ENCODE results near the gene TMEM151A.
"Not testable (repeated sequence)": the region's sequence is repeated elsewhere in the genome, so short reads cannot be mapped to it uniquely, and the experiment has no call there.

Gene TMEM151A

GRCh38 chr11:66267379-66268243 is 24.1 kb upstream of the TMEM151A start:
- DNase-seq (ENCODE audit: low spot score), result peak; percentile 93

- peak; percentile 100 for DNase-seq (ENCODE audit: low spot score)
These were observed 23.3 kb upstream of the TMEM151A start, which contains the start of gene RAB1B for GRCh38 chr11:66268244-66268951. RAB1B (plus strand) TSS chr11:66268639; CDS start chr11:66268680, 41 bp downstream.

- DNase-seq (ENCODE audit: low spot score), result no peak
These were observed 22.5 kb upstream of the TMEM151A start for GRCh38 chr11:66268952-66269905.

- no peak for DNase-seq (ENCODE audit: low spot score)
These were observed 19.9 kb upstream of the TMEM151A start for GRCh38 chr11:66271816-66272215.

GRCh38 chr11:66272596-66272995 is 19.1 kb upstream of the TMEM151A start:
- no peak for DNase-seq (ENCODE audit: low spot score)

GRCh38 chr11:66274219-66274618 is 17.5 kb upstream of the TMEM151A start:
- no peak for DNase-seq (ENCODE audit: low spot score)

- no peak for DNase-seq (ENCODE audit: low spot score)
These were observed 16.3 kb upstream of the TMEM151A start for GRCh38 chr11:66275396-66275795.

GRCh38 chr11:66275984-66276612 is 15.6 kb upstream of the TMEM151A start:
- DNase-seq (ENCODE audit: low spot score), result no peak

- DNase-seq (ENCODE audit: low spot score), result not testable (repeated sequence)
These were observed 15.1 kb upstream of the TMEM151A start for GRCh38 chr11:66276619-66277018.

- DNase-seq (ENCODE audit: low spot score), result not testable (repeated sequence)
These were observed 14.6 kb upstream of the TMEM151A start for GRCh38 chr11:66277064-66277463.

- DNase-seq (ENCODE audit: low spot score), result peak; percentile 77
These were observed 14.0 kb upstream of the TMEM151A start, which contains the start of gene CNIH2 for GRCh38 chr11:66277471-66278362. CNIH2 (plus strand) TSS chr11:66278175; CDS start chr11:66278457, 282 bp downstream.

GRCh38 chr11:66278363-66279091 is 13.2 kb upstream of the TMEM151A start:
- no peak for DNase-seq (ENCODE audit: low spot score)

- DNase-seq (ENCODE audit: low spot score), result no peak
These were observed 12.5 kb upstream of the TMEM151A start for GRCh38 chr11:66279092-66279734.

- DNase-seq (ENCODE audit: low spot score), result no peak
These were observed 11.3 kb upstream of the TMEM151A start for GRCh38 chr11:66280428-66280827.

GRCh38 chr11:66281001-66281400 is 10.7 kb upstream of the TMEM151A start:
- DNase-seq (ENCODE audit: low spot score), result no peak

GRCh38 chr11:66281776-66282467 is 9.8 kb upstream of the TMEM151A start:
- no peak for DNase-seq (ENCODE audit: low spot score)

- peak; percentile 99 for DNase-seq (ENCODE audit: low spot score)
These were observed 8.9 kb upstream of the TMEM151A start for GRCh38 chr11:66282468-66283455.

Measured in ecto neural progenitor cell (in vitro differentiated cells).